Nephron progenitor cell (in vitro differentiated cells): ENCODE results near the gene ADAMTS7.
"Not testable (repeated sequence)": the region's sequence is repeated elsewhere in the genome, so short reads cannot be mapped to it uniquely, and the experiment has no call there.

Experiments
- DNase-seq: peaks from one replicate; pipeline ENCODE4 v3.0.0; 2021
- H3K27ac Mint-ChIP-seq: 2 replicates; pipeline ENCODE4 v1.8.0; 2021; ENCODE audit warnings: mild to moderate bottlenecking, moderate library complexity, mixed read lengths
- H3K27me3 Mint-ChIP-seq: 2 replicates; pipeline ENCODE4 v1.8.0; 2021; ENCODE audit warnings: mild to moderate bottlenecking, low read depth, mixed read lengths; ENCODE audit not compliant: poor library complexity
- H3K36me3 Mint-ChIP-seq: 2 replicates; pipeline ENCODE4 v1.8.0; 2021; ENCODE audit warnings: low read depth, mixed read lengths
- H3K4me1 Mint-ChIP-seq: 2 replicates; pipeline ENCODE4 v1.8.0; 2021; ENCODE audit warnings: mixed read lengths
- H3K4me3 Mint-ChIP-seq: 2 replicates; pipeline ENCODE4 v1.8.0; 2021; ENCODE audit warnings: mild to moderate bottlenecking, moderate library complexity, mixed read lengths
- H3K9me3 Mint-ChIP-seq: 2 replicates; pipeline ENCODE4 v1.8.0; 2021; ENCODE audit warnings: mild to moderate bottlenecking, moderate library complexity, mixed read lengths
- CTCF ChIP-seq: fragments of 200-600 bp; sonication (generic); IDR thresholded peaks from 2 replicates; pipeline ENCODE4 v1.5.0; 2021; ENCODE audit warnings: antibody characterized with exemption

Gene ADAMTS7

GRCh38 chr15:78840661-78841375 is 29.6 kb upstream of the ADAMTS7 start:
- TF ChIP-seq CTCF: no peak
- H3K4me1 Mint-ChIP-seq: no peaks in the 10 kb centered on the region
- H3K27ac Mint-ChIP-seq: no peak overlapping the region
- H3K4me3 Mint-ChIP-seq: no peak overlapping the region
- no peaks in the 10 kb centered on the region for H3K36me3 Mint-ChIP-seq
- H3K27me3 Mint-ChIP-seq: peaks cover 16% of the 10 kb centered on the region
- no peak for DNase-seq
- no peaks in the 10 kb centered on the region for H3K9me3 Mint-ChIP-seq

- H3K36me3 Mint-ChIP-seq: not testable (repeated sequence)
These were observed 27.9 kb upstream of the ADAMTS7 start for GRCh38 chr15:78839151-78839550.

DNA sequence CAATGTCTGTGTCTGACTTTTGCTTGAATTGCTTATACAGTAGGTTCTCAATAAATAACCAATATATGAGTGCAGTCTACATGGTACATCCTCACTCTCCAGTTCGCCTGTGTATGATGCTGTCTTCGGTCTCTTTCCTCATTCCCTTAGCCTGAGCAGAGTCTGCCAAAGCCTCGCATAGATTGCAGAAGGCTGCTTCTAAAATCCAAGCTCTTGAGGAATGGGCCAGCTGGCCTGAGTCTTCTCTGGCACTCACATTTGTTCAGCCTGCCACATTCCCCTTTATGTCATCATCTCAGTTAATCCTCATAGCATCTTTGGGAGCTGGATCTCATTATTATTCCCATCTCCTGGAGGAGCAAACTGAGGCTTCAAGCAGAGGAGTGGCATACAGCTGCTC is 27.2 kb upstream of the ADAMTS7 start:
- no peak for DNase-seq
- Mint-ChIP-seq H3K9me3 (no peaks in the 10 kb centered on the region), H3K4me1 (no peaks in the 10 kb centered on the region), H3K27ac (no peak overlapping the region), H3K4me3 (no peak overlapping the region), H3K27me3 (peaks cover 17% of the 10 kb centered on the region), H3K36me3 (no peaks in the 10 kb centered on the region)
- no peak for TF ChIP-seq CTCF

More at GRCh38 chr15:78839151-78839550, 27.9 kb upstream of the ADAMTS7 start:
- H3K9me3 Mint-ChIP-seq, H3K27ac Mint-ChIP-seq, DNase-seq, H3K4me3 Mint-ChIP-seq, H3K4me1 Mint-ChIP-seq: not testable (repeated sequence)
- H3K27me3 Mint-ChIP-seq: peaks cover 17% of the 10 kb centered on the region

GRCh38 chr15:78837543-78837942 is 26.3 kb upstream of the ADAMTS7 start:
- TF ChIP-seq CTCF: no peak
- H3K4me1 Mint-ChIP-seq: no peaks in the 10 kb centered on the region
- no peaks in the 10 kb centered on the region for H3K9me3 Mint-ChIP-seq
- H3K27me3 Mint-ChIP-seq: peaks cover 17% of the 10 kb centered on the region
- no peak for DNase-seq
- H3K27ac Mint-ChIP-seq: no peak overlapping the region
- H3K36me3 Mint-ChIP-seq: no peaks in the 10 kb centered on the region
- H3K4me3 Mint-ChIP-seq: no peak overlapping the region

GRCh38 chr15:78837131-78837530 is 25.9 kb upstream of the ADAMTS7 start:
- H3K27ac Mint-ChIP-seq: no peak overlapping the region
- TF ChIP-seq CTCF: no peak
- peaks cover 17% of the 10 kb centered on the region for H3K27me3 Mint-ChIP-seq
- no peak for DNase-seq
- peaks cover under 1% of the 10 kb centered on the region for H3K4me1 Mint-ChIP-seq
- no peak overlapping the region for H3K4me3 Mint-ChIP-seq
- H3K9me3 Mint-ChIP-seq: no peaks in the 10 kb centered on the region
- no peaks in the 10 kb centered on the region for H3K36me3 Mint-ChIP-seq

DNA sequence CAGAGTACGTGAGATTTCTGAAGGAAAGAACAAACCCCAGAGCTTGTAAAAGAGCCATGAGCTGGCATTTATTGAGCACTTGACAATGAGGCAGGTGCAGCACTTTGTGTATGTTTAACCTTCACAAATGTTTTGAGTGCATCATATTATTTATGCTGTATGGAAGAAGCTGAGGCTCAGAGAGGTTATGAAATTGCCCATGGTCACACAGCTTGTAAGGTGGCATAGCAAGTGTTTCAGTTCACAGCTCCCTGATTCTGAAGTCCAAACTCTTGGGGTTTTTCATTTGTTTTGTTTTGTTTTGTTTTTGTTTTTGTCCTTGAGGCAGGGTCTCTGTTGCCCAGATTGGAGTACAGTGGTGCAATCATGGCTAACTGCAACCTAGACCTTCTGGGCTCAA is 25.1 kb upstream of the ADAMTS7 start:
- Mint-ChIP-seq H3K4me3 (no peak overlapping the region), H3K36me3 (no peaks in the 10 kb centered on the region), H3K9me3 (no peaks in the 10 kb centered on the region), H3K4me1 (peaks cover 6% of the 10 kb centered on the region), H3K27me3 (peaks cover 16% of the 10 kb centered on the region), H3K27ac (no peak overlapping the region)
- TF ChIP-seq CTCF: no peak
- DNase-seq: no peak
